ENCODE measurements around the gene ZNF276.
"Not testable (repeated sequence)": the region's sequence is repeated elsewhere in the genome, so short reads cannot be mapped to it uniquely, and the experiment has no call there.

Gene ZNF276

GRCh38 chr16:89687092-89687940 lies 34.0 kb upstream of the ZNF276 start:
- peak; percentile 16 for DNase-seq (ENCODE audit: low read depth)
- H3K4me3 ChIP-seq (ENCODE audit: low read length), result peak overlapping the region; percentile 78
- peak; percentile 2 for TF ChIP-seq CTCF (conservative IDR thresholded peaks at IDR 0.05; ENCODE audit: low read depth, low read length)

- TF ChIP-seq CTCF (conservative IDR thresholded peaks at IDR 0.05; ENCODE audit: low read depth, low read length), result no peak
- H3K4me3 ChIP-seq (ENCODE audit: low read length), result no peak overlapping the region
- DNase-seq (ENCODE audit: low read depth), result no peak
Measured at GRCh38 chr16:89688395-89688794, 32.9 kb upstream of the ZNF276 start.

- H3K4me3 ChIP-seq (ENCODE audit: low read length), result no peak overlapping the region
- DNase-seq (ENCODE audit: low read depth), result no peak
- TF ChIP-seq CTCF (conservative IDR thresholded peaks at IDR 0.05; ENCODE audit: low read depth, low read length), result no peak
Measured at GRCh38 chr16:89689142-89689541, 32.2 kb upstream of the ZNF276 start.

- DNase-seq (ENCODE audit: low read depth); H3K4me3 ChIP-seq (ENCODE audit: low read length): not testable (repeated sequence)
Measured at GRCh38 chr16:89689621-89690020, 31.7 kb upstream of the ZNF276 start.

- no peak for DNase-seq (ENCODE audit: low read depth)
- no peak for TF ChIP-seq CTCF (conservative IDR thresholded peaks at IDR 0.05; ENCODE audit: low read depth, low read length)
- no peak overlapping the region for H3K4me3 ChIP-seq (ENCODE audit: low read length)
Measured at GRCh38 chr16:89690392-89690901, 30.9 kb upstream of the ZNF276 start.

GRCh38 chr16:89691231-89691985 lies 29.9 kb upstream of the ZNF276 start:
- no peak overlapping the region for H3K4me3 ChIP-seq (ENCODE audit: low read length)
- DNase-seq (ENCODE audit: low read depth), result no peak
- no peak for TF ChIP-seq CTCF (conservative IDR thresholded peaks at IDR 0.05; ENCODE audit: low read depth, low read length)

GRCh38 chr16:89691986-89692569 lies 29.3 kb upstream of the ZNF276 start:
- no peak for TF ChIP-seq CTCF (conservative IDR thresholded peaks at IDR 0.05; ENCODE audit: low read depth, low read length)
- H3K4me3 ChIP-seq (ENCODE audit: low read length), result no peak overlapping the region
- DNase-seq (ENCODE audit: low read depth), result no peak
